K562 (cell line): ENCODE measurements around the gene VSIG10. TPM values are rescaled to one million over a fixed set of nuclear protein-coding genes. Genes with fewer than 3 reads are reported as not detected.

Source experiments
- ATAC-seq: fragments of 200-7000 bp; cut with Tn5 transposase; 3 replicates; pipeline ENCODE4 v1.9.1; 2020; ENCODE audit warnings: moderate library complexity
- BruUV-seq: library from RNA; stranded (reverse); fragments of 400-500 nt; replicated peaks from 2 replicates; lab custom pipeline; 2021; lab: Mats Ljungman, UMichigan
- CTCF ChIA-PET: fragments of 300-600 bp; formaldehyde crosslinking; extraction: SDS; loops from one replicate; lab custom pipeline; 2021; ENCODE audit warnings: low intra/inter-chr PET ratio; lab: Yijun Ruan, JAX
- POLR2A ChIA-PET: fragments of 300-600, 350-650 bp; sonication (Branson Sonifier 250); formaldehyde crosslinking; extraction: SDS; loops from one replicate; lab custom pipeline; 2021; ENCODE audit warnings: antibody characterized with exemption, inconsistent platforms; lab: Yijun Ruan, JAX
- DNase-seq, 4 experiments: peaks; one replicate each; pipeline versions ENCODE4 v3.0.0 to v3.0.0-alpha.2; 2011 to 2018; ENCODE audit warnings: low spot score in 3 of 4, mixed read lengths in 3 of 4; ENCODE audit errors: extremely low read depth in 1 of 4
- FAIRE-seq: peaks from 2 replicates; lab custom pipeline; 2011; peaks lifted over from hg19 to GRCh38; lab: Jason Lieb, UNC
- H2AFZ ChIP-seq: 2 replicates; pipeline ENCODE4 v1.6.0; 2011; ENCODE audit warnings: low read depth, low read length, control low read depth, inconsistent platforms
- H3K27ac ChIP-seq: fragments of 200-600 bp; 3 replicates; pipeline ENCODE4 v1.8.0; 2011; ENCODE audit warnings: low read depth, mild to moderate bottlenecking, control low read depth, inconsistent platforms, low read length, moderate library complexity, mixed read lengths; ENCODE audit errors: extremely low read depth
- H3K27me3 ChIP-seq, 2 experiments: fragments of 300-600 bp in 1 of 2; 2 replicates in 1 of 2; 3 replicates in 1 of 2; pipeline versions ENCODE4 v1.6.0 to v1.8.0; 2011; ENCODE audit warnings: inconsistent platforms in 2 of 2, low read length in 2 of 2, mild to moderate bottlenecking in 1 of 2, mixed read lengths in 1 of 2, moderate library complexity in 1 of 2; ENCODE audit not compliant: control insufficient read depth in 2 of 2, insufficient read depth in 2 of 2
- H3K36me3 ChIP-seq: fragments of 300-600 bp; 3 replicates; pipeline ENCODE4 v1.8.0; 2011; ENCODE audit warnings: mild to moderate bottlenecking, low read length, inconsistent platforms; ENCODE audit not compliant: control insufficient read depth, insufficient read depth
- H3K4me1 ChIP-seq, 2 experiments: fragments of 200-600 bp in 1 of 2; replicated peaks in 1 of 2; 2 replicates in 1 of 2; 3 replicates in 1 of 2; pipeline versions ENCODE4 v1.5.1 to v1.8.0; 2011; ENCODE audit warnings: inconsistent platforms in 2 of 2, low read length in 2 of 2, mild to moderate bottlenecking in 1 of 2, mixed read lengths in 1 of 2, moderate library complexity in 1 of 2; ENCODE audit not compliant: control insufficient read depth in 2 of 2, insufficient read depth in 2 of 2
- H3K4me2 ChIP-seq: 2 replicates; pipeline ENCODE4 v1.6.1; 2011; ENCODE audit warnings: low read length, control low read depth, inconsistent platforms, mixed read lengths; ENCODE audit not compliant: insufficient read depth
- H3K4me3 ChIP-seq: fragments of 200-600 bp; sonication (generic), shearing (Covaris generic); 2 replicates; pipeline ENCODE4 v1.5.1; 2016; ENCODE audit warnings: control low read depth, inconsistent platforms
- H3K79me2 ChIP-seq: fragments of 200-600 bp; 3 replicates; pipeline ENCODE4 v1.8.0; 2011; ENCODE audit warnings: low read length, inconsistent platforms; ENCODE audit not compliant: control insufficient read depth, insufficient read depth
- H3K9ac ChIP-seq, 2 experiments: 2 replicates each; pipeline versions ENCODE4 v1.6.0 to v1.6.1; 2011; ENCODE audit warnings: low read depth in 2 of 2, low read length in 2 of 2, control low read depth in 1 of 2, inconsistent platforms in 1 of 2, mild to moderate bottlenecking in 1 of 2, mixed read lengths in 1 of 2; ENCODE audit not compliant: insufficient read depth in 1 of 2
- H3K9me1 ChIP-seq: one replicate; pipeline ENCODE4 v1.6.0; 2011; ENCODE audit warnings: inconsistent platforms, mild to moderate bottlenecking, low read length, moderate library complexity; ENCODE audit not compliant: control insufficient read depth, insufficient read depth
- H3K9me3 ChIP-seq: replicated peaks from 2 replicates; pipeline ENCODE4 v1.5.1; 2011; ENCODE audit warnings: low read depth, low read length, inconsistent platforms; ENCODE audit not compliant: control insufficient read depth, insufficient read depth
- H4K20me1 ChIP-seq: replicated peaks from 2 replicates; pipeline ENCODE4 v1.6.1; 2011; ENCODE audit warnings: low read length, inconsistent platforms, mixed read lengths; ENCODE audit not compliant: control insufficient read depth, insufficient read depth
- CUX1 ChIP-seq: fragments of 200-800 bp; sonication (Bioruptor generic); IDR thresholded peaks from 2 replicates; pipeline ENCODE4 v1.6.1; 2016; ENCODE audit warnings: missing genetic modification characterization, missing compliant biosample characterization
- ELF4 ChIP-seq: fragments of 450-650 bp; formaldehyde crosslinking; IDR thresholded peaks from 2 replicates; pipeline ENCODE4 v1.4.0; 2022; ENCODE audit warnings: missing genetic modification characterization
- FOXJ2 ChIP-seq: fragments of 200-800 bp; sonication (Bioruptor generic); IDR thresholded peaks from 2 replicates; pipeline ENCODE4 v1.6.1; 2016; ENCODE audit warnings: missing genetic modification characterization, missing compliant biosample characterization
- KAT7 ChIP-seq: sonication (generic); formaldehyde crosslinking; IDR thresholded peaks from 2 replicates; pipeline ENCODE4 v1.8.0; 2022; ENCODE audit warnings: missing genetic modification reagents, mild to moderate bottlenecking, borderline replicate concordance
- NONO ChIP-seq, 2 experiments: fragments of 200-400 bp in 1 of 2; fragments of 450-650 bp in 1 of 2; formaldehyde crosslinking in 1 of 2; IDR thresholded peaks; 2 replicates each; pipeline ENCODE4 v1.6.1; 2017; ENCODE audit warnings: low read depth in 2 of 2, mild to moderate bottlenecking in 2 of 2, moderate library complexity in 2 of 2, low read length in 1 of 2
- NR2C1 ChIP-seq, 2 experiments: fragments of 450-650 bp; IDR thresholded peaks; 2 replicates each; pipeline ENCODE4 v1.6.1; 2017; ENCODE audit warnings: mild to moderate bottlenecking in 2 of 2, antibody characterized with exemption in 1 of 2, inconsistent platforms in 1 of 2, missing compliant biosample characterization in 1 of 2, missing genetic modification characterization in 1 of 2
- RUNX1 ChIP-seq: sonication (generic); IDR thresholded peaks from 2 replicates; pipeline ENCODE4 v1.6.1; 2016; ENCODE audit warnings: antibody characterized with exemption, low read depth
- SREBF2 ChIP-seq: sonication (generic); formaldehyde crosslinking; IDR thresholded peaks from 2 replicates; pipeline ENCODE4 v1.4.0; 2020; ENCODE audit warnings: mild to moderate bottlenecking, missing genetic modification reagents
- ZC3H4 ChIP-seq: sonication (generic); formaldehyde crosslinking; IDR thresholded peaks from 2 replicates; pipeline ENCODE4 v1.9.0; 2021; ENCODE audit warnings: missing genetic modification reagents, borderline replicate concordance
- WGBS: fragments of 100-300 bp; shearing (Covaris generic); methylation state at CpG from one replicate; pipeline ENCODE4 v1.1.6; 2016; ENCODE audit warnings: low coverage, mixed read lengths; ENCODE audit not compliant: insufficient coverage; ENCODE audit errors: missing lambda C conversion rate; 5-methylcytosine and 5-hydroxymethylcytosine counted together
- in situ Hi-C: fragments of 300-500 bp; cut with MboI; formaldehyde crosslinking; loops from 4 replicates; pipeline ENCODE4 v1.15.0; 2018; ENCODE audit warnings: inconsistent platforms, mixed read lengths
- intact Hi-C: fragments of 100-400 bp; cut with micrococcal nuclease; formaldehyde crosslinking; loops from 2 replicates; pipeline ENCODE4 v1.14.2; 2022
- polyA plus RNA-seq, 8 experiments: library from polyadenylated mRNA; depleted of rRNA in 4 of 8; stranded (reverse) in 5 of 8; unstranded in 3 of 8; fragments of >200 nt; fragmentation: Nextera tagmentation in 2 of 8; fragmentation: Illumina TruSeq in 1 of 8; extraction: Ambion mirVana in 2 of 8; extraction: Trizol in 1 of 8; gene quantifications; 2 replicates each; pipeline versions ENCODE4 v1.2.1 to v1.2.3, GENCODE V29; 2011 to 2014; ENCODE audit warnings: inconsistent platforms in 1 of 8, missing spikeins in 1 of 8
- total RNA-seq, 7 experiments: library from RNA; depleted of rRNA in 6 of 7; stranded (reverse); fragments of >200 nt in 6 of 7; fragmentation: Illumina TruSeq in 2 of 7; extraction: Trizol in 2 of 7; gene quantifications; 2 replicates each; pipeline versions ENCODE4 v1.2.1 to v1.2.3, GENCODE V29; 2011 to 2021; ENCODE audit warnings: low replicate concordance in 1 of 7
- TF ChIP-seq, protein P1 (sequence below): sonication (generic); formaldehyde crosslinking; IDR thresholded peaks from 2 replicates; pipeline ENCODE4 v1.5.0; 2020; ENCODE audit warnings: missing genetic modification reagents
- TF ChIP-seq, protein P2 (sequence below): fragments of 250-450 bp; sonication (Bioruptor Pico); IDR thresholded peaks from 2 replicates; pipeline ENCODE4 v1.9.0; 2021; ENCODE audit warnings: mild to moderate bottlenecking, inconsistent platforms
- TF ChIP-seq, protein P3 (sequence below): sonication (generic); formaldehyde crosslinking; IDR thresholded peaks from 2 replicates; pipeline ENCODE4 v1.8.1; 2023; ENCODE audit warnings: mild to moderate bottlenecking, missing genetic modification reagents

The VSIG10 gene
- total and polyA plus RNA-seq, 9 of the 15 experiments (the other 6 are each of a cell fraction or from before 2014, with no cell fraction given): 4.1 to 8.8 (median 4.7) TPM

DNA sequence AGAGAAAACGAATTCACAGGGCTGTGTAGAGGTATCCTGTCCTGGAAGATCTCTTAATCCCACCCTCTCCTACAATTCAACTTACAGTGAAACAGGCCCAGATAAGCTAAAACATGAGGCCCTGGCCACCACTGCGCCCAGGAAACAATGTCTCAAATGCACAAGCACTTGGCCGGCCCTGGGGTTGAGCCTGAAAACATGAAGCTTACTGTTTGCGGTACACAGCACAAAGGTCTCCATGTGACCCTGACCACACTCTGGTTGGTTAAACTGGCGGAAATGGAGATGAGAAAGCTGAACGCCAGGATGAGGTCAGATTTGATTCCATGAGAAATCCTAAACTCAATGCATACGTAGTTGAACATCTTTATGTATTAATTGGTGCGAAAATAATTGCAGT lies 59.2 kb downstream of the VSIG10 start:
- ATAC-seq (no peak), FAIRE-seq (no peak), DNase-seq (no peak)
- Histone ChIP-seq H2AFZ (no peak overlapping the region), H3K36me3 (peaks cover 67% of the 10 kb centered on the region; the same call in 2 of the 3 replicates), H4K20me1 (no peaks in the 10 kb centered on the region), H3K9me1 (peaks cover 3% of the 10 kb centered on the region), H3K9me3 (no peaks in the 10 kb centered on the region), H3K79me2 (no peaks in the 10 kb centered on the region), H3K4me2 (no peak overlapping the region), H3K27me3 (no peaks in the 10 kb centered on the region), H3K4me3 (no peak overlapping the region), H3K9ac (no peak overlapping the region), H3K27ac (no peak overlapping the region), H3K4me1 (no peaks in the 10 kb centered on the region)
- intact Hi-C loops: no loop called here
- POLR2A ChIA-PET: interaction anchor here (1.4 kb wide), 1 partner anchor 10 kb away, joined by 7 read pairs; no protein-coding TSS in a partner anchor
- in situ Hi-C loops: no loop called here
- BruUV-seq: no TSS peak
- WGBS: 91% methylated on average over 8 of the region's 8 CpGs
- CTCF ChIA-PET: interaction anchor here (0.6 kb wide), 1 partner anchor 16 kb away, joined by 4 read pairs; the partner anchor contains the start of gene WSB2
- no peak for TF ChIP-seq NONO (IDR thresholded peaks at IDR 0.05; ENCODE audit: low read depth in 2 of 2, low read length in 1 of 2)
- TF ChIP-seq, protein P1, sequence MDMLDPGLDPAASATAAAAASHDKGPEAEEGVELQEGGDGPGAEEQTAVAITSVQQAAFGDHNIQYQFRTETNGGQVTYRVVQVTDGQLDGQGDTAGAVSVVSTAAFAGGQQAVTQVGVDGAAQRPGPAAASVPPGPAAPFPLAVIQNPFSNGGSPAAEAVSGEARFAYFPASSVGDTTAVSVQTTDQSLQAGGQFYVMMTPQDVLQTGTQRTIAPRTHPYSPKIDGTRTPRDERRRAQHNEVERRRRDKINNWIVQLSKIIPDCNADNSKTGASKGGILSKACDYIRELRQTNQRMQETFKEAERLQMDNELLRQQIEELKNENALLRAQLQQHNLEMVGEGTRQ (CRISPR knock-in tag): no peak
- no peak for TF ChIP-seq RUNX1
- no peak for TF ChIP-seq ELF4 (CRISPR knock-in tag)
- no peak for TF ChIP-seq SREBF2 (CRISPR knock-in tag)
- TF ChIP-seq CUX1 (CRISPR knock-in tag): no peak
- no peak for TF ChIP-seq KAT7 (CRISPR knock-in tag)
- TF ChIP-seq, protein P2, sequence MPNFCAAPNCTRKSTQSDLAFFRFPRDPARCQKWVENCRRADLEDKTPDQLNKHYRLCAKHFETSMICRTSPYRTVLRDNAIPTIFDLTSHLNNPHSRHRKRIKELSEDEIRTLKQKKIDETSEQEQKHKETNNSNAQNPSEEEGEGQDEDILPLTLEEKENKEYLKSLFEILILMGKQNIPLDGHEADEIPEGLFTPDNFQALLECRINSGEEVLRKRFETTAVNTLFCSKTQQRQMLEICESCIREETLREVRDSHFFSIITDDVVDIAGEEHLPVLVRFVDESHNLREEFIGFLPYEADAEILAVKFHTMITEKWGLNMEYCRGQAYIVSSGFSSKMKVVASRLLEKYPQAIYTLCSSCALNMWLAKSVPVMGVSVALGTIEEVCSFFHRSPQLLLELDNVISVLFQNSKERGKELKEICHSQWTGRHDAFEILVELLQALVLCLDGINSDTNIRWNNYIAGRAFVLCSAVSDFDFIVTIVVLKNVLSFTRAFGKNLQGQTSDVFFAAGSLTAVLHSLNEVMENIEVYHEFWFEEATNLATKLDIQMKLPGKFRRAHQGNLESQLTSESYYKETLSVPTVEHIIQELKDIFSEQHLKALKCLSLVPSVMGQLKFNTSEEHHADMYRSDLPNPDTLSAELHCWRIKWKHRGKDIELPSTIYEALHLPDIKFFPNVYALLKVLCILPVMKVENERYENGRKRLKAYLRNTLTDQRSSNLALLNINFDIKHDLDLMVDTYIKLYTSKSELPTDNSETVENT: no peak
- TF ChIP-seq, protein P3, sequence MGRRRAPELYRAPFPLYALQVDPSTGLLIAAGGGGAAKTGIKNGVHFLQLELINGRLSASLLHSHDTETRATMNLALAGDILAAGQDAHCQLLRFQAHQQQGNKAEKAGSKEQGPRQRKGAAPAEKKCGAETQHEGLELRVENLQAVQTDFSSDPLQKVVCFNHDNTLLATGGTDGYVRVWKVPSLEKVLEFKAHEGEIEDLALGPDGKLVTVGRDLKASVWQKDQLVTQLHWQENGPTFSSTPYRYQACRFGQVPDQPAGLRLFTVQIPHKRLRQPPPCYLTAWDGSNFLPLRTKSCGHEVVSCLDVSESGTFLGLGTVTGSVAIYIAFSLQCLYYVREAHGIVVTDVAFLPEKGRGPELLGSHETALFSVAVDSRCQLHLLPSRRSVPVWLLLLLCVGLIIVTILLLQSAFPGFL: no peak
- no peak for TF ChIP-seq NR2C1 (IDR thresholded peaks at IDR 0.05)
- TF ChIP-seq NR2C1 (tag; IDR thresholded peaks at IDR 0.05): no peak
- TF ChIP-seq ZC3H4: no peak
- TF ChIP-seq FOXJ2 (tag): no peak
